Measurements from ENCODE around the gene PDZRN3.
A peak's percentile ranks its signal among the peaks of the same experiment; 100 is the strongest.
"Not testable (repeated sequence)": the region's sequence is repeated elsewhere in the genome, so short reads cannot be mapped to it uniquely, and the experiment has no call there.

PDZRN3 gene

DNA sequence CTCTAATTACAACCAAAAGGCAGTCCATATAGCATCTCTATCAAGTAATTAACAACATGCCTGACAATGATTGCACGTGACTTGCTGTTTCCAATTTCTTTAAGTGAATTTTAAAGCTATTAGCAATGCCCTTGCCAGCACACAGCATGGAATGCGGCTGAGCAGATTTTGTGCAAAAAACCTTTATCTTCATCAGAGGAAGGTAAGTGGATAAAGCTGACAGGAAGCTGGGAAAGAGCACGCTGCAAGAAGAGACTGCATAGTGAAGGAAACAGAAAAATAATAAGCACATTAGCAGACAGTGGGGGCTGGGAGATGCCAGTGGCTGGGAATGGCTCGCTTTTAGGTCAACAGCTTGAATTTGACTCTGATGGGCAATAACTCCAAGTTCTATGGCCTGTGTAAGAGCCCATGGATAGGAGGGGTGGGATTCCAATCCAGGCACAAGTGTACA is 138.8 kb downstream of the PDZRN3 start:
- peak; percentile 55 for DNase-seq

DNA sequence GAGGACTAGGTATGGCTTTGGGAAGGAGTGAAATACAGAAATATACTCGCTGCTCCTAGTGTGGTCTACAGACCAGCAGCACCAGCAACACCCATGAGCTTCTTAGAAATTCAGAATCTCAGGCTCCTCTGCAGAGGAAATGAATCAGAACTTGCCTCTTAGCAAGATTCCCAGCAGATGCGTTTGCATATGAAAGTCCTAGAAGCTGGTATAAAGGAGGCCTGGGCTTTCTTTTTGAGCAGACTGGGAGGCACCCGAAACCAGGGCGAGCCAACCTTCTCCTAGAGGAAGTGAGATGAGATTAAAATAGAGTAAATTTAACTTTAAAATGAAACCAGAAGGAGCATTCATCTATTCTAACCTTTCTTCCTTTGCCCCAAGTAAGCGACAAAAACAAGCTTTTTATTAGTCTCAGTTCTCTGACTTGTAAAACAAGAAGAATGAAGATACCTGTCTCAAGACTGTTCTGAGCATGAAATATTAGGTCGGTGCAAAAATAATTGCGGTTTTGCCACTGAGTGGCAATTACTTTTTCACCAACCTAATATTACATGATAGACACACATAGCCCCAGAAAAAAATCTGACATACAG is 140.0 kb downstream of the PDZRN3 start:
- DNase-seq: peak; percentile 30

DNA sequence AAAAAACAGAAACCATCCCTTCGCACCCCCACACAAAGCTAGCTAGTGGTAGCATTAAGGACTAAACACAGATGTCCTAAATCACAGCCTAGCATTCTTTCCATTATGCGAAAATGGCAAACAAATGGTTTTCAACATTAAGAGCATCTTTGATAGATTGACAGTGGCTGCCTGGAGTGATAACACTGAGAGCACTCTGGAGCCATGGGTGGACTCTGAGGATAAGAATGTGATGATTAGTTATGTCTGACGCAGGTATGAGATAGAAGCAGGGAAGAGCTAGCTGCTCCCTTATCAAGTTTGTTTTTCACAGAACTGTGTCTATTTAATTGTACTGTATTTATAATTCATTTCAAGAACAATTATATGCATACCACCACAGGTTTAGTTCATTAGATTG is 142.9 kb downstream of the PDZRN3 start:
- no peak for DNase-seq

DNA sequence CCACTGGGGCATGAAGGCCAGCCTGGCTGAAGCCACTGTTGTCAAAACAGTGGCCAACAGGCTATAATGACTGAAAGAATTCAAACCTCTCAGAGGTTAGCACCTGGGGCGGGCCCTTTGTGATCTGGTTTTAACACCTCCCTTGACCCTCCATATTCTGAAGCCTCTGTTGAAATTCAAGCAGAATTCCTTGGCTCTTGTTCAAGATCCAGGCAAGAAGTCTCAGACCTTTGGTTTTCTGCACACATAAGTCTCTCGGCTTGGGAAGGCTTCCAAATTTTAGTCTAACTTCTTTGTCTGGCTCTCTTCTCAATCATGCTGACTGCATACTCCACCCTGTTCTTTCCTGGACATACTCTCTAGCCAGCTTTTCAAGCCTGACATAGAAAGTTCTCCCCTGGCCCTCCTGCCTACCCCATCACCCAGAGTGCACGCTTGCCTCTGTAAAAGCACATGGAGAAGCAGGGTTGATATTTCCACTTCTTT is 144.5 kb downstream of the PDZRN3 start:
- peak; percentile 65 for DNase-seq

DNA sequence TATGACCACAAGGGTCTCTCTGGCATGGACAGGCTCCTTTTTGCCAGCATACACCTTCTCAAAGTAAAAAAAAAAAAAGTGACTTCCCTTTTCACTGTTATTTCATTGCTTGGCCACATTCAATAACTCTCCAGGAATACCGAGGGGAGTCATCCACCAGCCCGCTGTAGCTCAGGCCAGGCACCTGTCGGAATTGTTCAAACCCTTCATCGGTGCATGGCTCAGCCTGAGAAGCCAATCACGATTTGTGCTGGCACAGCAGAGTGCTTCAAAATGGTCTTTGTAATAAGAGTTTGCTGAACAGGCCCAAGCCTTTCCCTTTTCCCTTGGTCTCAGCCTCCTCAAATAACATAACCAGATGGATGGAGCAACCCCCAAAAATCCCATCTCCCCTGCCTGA is 145.4 kb downstream of the PDZRN3 start:
- DNase-seq: no peak

DNA sequence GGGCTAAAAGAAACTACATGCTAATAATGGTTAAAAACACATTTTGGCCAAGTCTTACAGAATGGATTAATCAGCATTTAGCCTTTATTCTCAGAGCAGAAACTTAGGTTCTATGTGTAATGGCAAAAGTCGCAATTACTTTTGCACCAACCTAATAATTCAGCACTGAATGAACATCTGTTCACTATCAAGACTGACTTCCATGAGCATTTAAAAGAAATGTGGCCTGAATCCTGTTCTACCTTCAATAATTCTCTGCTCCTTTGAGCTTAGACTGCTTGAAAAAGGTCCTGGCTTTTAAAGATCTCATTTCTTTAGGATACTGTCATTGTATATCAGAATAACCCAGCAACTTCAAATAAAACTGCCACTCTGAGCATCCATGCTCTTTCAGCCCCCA is 145.9 kb downstream of the PDZRN3 start:
- no peak for DNase-seq

DNA sequence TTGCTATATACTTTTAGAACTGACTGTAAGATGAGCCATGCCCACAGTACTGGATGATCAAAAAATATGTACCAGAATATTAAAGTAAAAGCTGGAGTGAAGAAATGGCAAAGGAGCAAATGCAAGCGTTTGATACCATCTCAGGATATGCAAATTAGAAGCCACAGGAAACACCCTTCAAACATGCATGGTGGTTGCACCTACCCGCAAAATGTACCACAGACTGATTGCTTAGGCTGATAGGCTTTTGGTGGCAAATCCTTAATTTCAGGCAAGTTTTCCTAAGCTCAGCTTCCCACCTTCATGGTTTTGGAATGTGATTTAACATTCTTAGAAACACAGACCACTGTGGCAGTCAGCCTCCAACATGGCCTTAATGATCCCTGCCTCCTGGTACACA is 149.0 kb downstream of the PDZRN3 start:
- no peak for DNase-seq

DNA sequence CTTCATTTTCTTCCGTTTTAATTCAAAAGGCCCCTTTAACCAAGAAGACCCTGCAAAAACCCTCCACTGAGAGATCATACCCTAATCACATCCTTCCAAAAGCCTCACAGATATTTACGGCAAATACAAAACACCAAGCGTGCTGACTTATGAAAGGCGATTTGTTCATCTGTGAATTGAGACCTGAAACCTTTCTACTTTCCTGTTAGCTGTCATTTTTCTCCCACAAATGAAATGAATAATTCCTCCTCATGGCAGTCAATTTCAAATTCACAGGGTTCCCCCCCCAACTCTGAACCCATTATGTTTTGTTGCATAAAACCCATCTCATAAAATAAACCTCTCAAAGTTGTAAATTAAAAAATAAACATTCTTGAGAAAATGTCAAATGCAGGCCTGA is 149.6 kb downstream of the PDZRN3 start:
- DNase-seq: no peak

DNA sequence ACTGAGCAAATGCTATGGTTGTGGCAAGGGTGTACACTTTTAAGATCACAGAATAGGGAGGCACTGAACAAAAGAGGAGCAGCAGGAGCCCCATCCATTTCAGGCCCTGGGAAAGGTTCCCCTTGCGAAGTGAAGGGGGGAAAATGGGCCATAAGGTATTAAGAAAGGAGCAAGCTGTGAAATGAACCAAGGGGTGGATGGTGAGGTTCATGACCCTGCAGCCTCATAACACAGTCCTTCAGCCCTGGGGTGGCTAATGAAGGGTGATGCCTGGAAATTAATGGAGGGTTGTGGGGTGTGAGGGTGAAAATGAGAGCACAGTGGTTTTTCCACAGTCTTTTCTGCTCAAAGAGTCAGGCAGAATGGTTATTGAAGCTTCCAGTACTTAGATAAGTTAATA is 150.1 kb downstream of the PDZRN3 start:
- no peak for DNase-seq

DNA sequence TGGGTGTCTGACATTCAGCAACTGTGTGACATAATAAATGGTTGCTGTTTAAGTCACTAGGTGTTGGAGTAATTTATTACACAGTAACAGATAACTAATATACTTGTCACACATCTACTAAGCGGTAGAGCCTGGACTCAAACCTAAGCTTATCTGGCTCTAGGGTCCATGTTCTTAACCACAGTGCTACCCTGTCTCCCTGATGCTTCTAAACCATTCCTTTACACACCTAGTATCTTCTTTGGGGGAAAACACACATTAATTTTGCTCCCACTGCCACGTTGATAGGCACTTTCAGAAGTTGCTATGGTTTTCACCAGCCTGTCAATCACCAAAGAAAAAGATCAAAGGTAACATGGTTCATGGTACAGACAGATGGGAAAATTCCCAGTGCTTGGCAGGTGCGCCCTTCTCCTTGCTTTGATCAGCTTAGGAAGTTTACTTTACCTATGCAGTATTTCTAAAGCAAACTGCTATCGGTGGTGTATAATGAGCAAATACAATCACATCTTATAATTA is 150.8 kb downstream of the PDZRN3 start:
- no peak for DNase-seq

DNA sequence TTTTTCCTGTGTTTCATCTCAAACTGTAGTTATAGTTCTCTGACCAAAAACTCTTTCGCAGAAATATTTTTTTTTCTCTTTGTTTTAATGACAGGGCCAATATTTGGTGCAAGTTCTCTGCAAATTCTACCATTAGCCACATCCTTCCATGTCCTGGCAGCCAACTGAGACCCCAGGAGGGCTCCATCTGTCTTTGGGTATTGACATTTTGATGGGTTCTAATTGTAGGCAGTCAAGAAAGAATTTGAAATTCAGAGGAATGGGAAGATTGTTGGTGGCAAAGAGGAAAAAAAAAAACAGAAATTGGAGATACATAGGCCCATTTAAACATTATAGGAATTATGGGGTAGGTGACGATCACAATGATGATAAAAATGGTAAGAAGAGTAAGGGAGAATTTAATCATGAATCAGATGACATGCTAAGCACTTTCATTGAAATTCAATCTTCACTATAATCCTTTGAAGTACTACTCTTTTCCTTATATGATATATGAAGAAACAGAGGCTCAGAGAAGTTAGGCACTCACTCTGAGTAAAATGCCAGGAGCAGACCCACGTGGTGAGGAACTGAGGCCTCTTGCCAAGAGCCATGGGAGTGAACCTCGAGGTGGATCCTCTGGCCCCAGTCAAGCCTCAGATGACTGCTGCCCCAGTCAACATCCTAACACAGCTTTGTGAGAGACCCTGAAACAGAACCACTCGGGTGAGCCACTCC is 151.4 kb downstream of the PDZRN3 start:
- no peak for DNase-seq

DNA sequence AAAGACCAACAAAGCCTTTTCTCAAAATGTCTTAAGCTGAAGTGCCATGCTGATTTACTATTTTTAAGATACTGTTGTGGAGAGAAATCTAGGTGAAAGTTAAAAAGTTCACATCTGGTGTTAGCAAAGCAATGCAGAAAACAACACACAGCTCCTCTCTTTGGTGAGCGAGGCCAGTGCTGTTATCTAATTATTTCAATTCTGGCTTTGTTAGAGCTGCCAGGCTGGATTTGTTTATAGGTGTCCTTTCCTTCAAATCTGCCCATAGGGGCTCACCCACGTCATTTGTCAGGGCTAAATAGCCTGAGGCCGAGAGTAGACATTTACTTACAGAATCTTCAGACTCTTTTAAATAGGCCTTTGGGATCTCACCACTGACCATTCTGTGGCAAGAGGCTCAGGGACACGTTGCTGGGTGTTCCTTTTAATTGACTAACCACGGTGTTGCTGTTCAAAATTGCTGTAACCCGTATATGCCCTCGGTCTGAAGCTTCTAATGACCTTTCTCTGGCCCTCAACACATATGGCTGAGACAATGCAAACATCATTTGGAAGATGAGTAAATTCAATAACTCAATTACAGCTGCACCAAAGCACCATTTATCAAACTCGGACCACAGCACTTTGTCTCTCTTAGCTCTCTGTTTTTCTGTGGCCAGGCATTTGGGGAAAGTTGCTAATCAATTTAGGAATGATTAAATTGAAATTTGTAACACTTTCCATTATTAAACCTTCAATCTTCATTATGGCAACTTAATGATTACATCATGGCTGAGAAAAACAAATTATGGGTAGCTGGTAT is 152.6 kb downstream of the PDZRN3 start:
- DNase-seq: no peak

DNA sequence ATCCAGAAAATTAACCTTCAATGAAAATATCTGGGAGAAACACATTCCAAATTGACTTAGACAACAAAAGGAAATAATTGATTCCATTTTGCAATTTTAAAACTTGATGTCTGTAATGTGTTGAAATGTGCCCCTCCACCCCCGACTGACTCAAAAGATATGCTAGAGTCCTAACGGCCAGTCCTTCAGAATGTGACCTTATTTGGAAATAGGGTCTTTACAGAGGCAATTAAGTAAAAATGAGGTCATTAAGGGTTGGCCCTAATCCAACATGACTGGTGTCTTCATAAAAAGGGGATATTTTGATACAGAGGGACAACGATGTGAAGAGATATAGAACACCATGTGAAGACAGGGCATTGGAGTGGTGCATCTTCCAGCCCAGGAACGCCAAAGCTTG is 153.9 kb downstream of the PDZRN3 start:
- peak; percentile 70 for DNase-seq

DNA sequence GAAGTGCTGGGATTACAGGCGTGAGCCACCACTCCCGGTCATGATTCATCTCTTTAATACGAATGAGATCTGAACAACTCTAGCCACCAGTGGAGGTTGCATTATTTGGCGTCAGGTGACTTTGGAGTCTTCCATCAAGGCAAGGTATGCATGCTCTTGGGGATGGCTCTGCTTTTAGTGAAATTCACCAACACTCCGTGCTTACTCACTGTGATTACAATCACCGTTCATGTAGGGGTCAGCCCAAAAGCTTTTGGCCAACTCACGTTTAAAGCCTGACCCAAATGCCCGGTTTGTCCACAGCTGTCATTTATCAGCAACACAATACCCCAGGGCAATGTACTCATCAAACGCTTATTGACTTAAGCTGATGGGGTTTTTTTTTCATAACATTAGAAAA is 155.4 kb downstream of the PDZRN3 start:
- no peak for DNase-seq

DNA sequence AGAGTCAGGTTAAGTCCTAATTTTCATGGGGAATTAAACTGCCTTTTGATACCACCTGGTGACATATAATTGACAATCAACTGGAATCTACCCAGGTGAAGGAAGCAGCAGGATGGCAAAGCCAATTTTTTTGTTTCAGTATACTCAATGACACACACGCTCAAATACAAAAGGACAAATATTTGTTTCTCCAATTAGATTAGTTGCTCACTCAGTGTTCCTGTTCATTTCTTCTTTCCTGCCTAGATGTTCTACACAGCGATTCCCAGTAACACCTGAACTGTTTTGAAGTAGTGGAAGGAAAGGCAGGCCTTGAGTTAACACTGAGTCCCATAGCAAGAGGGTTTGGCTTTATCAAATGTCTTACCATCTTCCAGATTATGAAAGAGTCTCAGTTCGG is 157.5 kb downstream of the PDZRN3 start:
- no peak for DNase-seq

DNA sequence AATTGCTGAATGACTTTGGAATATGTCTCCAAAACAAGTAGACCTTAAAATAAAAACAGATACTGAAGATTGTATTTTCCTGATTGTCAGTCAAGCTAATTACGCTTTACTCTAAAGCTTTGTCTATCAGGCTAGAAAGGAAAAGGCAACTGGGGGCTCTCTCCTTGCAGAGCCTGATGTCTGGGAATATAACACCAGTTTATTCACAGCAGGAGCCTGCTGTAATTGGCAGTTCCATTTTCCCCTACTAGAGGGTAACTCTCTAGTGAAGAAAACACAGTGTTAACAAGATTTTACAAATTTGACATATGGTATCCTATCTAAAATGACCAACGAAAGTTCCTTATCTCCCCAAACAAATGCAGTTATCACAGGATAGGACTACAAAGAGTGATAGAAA is 158.8 kb downstream of the PDZRN3 start:
- no peak for DNase-seq

DNA sequence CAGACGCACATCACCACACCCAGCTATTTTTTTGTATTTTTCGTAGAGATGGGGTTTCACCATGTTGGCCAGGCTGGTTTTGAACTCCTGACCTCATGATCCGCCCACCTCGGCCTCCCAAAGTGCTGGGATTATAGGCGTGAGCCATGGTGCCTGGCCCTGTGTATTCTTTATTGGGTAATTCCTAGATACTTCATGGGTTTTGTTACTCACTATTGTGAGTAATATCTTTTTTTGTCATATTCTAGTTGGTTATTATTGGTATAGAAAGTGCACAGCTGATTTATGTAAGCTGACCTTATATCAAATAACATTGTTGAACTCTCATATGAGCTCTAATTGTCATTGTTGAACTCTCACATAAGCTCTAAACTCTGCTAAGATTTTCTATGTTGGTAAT is 160.6 kb downstream of the PDZRN3 start:
- DNase-seq: not testable (repeated sequence)

DNA sequence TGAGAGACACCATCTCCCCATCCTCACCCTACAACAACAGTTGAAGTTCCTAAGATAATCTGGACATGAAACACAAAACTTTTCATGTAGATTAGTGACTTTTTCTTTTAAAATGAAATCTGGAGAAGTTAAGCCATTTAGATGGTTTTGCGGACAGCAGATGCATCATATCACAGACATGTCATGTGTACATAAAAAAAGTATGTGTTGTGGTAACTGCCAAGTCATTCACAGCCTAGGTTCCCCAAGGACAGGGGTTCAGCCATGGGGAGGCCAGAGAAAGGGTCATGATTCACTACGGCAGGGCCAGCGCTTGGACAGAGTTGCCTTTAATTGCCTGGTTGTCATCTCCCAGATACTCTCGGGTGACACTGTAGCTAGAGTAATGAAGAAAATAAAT is 163.2 kb downstream of the PDZRN3 start:
- peak; percentile 56 for DNase-seq

DNA sequence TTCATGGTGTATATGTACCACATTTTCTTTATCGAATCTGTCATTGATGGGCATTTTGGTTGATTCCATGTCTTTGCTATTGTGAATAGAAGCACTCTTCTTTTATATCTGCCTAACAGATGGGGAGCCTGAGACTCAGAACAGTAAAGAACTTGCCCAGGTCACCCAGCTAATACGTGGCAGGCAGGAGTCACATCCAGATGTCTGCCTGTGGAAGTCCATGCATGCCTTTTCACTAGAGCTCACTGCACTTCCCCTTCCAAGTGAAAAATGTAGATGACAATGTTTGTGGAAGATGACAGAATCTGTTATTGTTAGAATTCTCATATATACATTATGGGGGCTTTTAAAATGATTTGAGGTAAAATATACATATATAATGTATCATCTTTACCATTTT is 165.0 kb downstream of the PDZRN3 start:
- DNase-seq: no peak

DNA sequence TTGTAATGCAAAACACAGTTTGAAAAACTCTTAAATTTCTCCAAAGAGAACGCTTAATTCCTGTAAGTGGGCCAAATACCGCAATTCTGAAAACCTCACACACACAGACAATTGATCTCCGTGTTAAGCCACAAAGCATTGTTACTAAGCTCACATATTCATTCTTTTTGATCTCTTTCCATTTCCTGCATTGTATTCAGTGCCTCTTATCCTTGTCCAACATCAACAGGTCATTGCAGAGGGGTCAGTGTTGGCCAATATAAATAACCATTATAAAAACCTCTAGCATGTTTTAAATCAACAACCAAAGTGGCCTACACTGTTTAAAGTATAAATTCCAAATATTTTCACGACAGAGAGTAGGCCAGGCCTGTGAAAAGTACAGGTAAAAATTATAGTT is 171.1 kb downstream of the PDZRN3 start:
- peak; percentile 36 for DNase-seq

DNA sequence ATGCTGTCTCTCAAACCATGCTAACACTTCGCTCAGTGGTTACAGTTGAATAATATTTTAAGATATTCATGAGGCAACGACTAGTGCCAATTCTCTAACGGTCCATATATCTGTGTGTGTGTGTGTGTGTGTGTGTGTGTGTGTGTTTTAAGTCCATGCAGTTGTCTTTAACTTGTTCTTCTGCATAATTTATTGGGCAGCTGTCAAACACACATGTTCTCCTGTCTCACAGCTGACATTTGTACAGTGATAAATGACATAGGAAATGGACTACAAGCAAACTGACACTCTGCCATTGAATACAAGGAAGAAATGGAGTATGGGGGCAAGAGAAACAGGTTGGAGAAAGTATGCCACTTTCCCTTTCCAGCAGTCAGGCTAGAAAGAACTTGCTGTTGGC is 172.0 kb downstream of the PDZRN3 start:
- no peak for DNase-seq

DNA sequence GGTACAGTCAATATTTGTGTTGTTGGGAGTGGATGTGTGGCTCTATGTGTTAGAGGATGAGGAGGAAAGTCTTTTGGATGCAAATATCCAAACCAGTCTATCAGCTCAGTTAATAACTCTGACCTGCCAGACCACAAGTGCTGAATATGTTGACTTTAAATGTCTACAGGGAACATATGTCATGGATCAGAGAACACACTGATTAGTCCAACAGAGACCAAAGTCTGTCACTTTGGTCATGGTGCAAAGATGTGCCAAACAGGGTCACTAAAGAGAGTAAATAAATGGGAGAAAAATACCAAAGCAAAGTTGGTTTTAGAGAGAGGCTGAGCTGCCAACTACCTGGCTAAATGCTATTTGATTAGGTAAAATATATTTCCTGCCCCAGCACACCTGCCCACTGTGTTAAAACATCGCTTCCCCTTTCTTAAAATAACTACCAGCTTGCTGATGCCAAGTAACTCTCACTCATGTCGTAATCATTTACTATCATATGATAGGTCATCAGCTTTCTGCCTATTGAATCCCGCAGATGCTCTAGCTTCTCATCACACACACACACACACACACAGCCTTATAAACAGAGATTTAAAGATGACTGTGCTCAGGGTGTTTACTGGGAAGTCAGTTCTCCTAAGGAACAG is 173.3 kb downstream of the PDZRN3 start:
- DNase-seq: no peak

DNA sequence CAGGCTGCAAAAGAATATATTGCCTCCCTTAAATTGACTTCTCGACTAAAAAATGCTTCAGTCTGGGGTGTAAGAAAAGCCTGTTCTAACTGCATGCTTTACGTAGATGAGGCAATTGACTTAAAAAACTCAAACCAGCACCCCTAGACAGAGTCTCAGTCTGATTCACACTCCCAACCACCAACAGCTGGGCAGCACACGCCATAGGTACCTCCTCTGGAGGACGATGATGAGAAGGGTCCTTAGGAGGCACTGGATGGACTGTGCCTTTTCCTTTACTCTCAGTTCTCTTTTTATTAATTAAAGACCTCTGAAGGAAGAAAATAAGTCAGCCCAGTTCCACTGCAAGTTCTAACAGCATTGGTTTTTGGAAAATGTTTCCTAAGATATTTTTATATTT is 175.0 kb downstream of the PDZRN3 start:
- no peak for DNase-seq
